Measurements from ENCODE around the gene SAE1. TPM values are rescaled to one million over a fixed set of nuclear protein-coding genes. Genes with fewer than 3 reads are reported as not detected.

SAE1 gene
- total RNA-seq, 1 donor from 2014 or later = 137 TPM

DNA sequence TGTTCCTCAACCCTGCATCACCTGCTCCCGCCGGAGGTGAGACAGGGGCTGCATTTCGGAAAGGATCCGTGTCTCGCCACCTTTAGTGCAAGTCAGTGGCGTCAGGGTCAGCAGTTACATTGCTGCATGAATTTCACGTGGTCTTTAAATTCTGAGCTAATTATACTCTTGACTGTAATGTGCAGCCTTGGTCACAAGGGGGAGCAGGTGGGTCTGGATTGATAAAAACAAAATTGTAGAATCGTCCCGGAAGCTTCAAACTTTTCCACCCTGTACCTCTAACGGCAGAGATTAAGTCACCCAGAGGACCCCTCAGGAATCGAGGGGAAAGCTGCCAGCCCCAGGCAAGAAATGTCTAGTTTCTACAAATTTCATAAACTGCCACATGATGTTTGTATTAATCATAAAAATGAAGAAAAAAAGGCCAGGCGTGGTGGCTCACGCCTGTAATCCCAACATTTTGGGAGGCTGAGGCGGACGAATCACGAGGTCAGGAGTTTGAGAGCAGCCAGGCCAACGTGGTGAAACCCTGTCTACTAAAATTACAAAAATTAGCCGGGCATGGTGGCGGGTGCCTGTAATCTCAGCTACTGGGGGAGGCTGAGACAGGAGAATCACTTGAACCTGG lies 80.2 kb downstream of the SAE1 start:
- Mint-ChIP-seq H3K27ac (peak overlapping the region; percentile 92), H3K9me3 (no peaks in the 10 kb centered on the region)

DNA sequence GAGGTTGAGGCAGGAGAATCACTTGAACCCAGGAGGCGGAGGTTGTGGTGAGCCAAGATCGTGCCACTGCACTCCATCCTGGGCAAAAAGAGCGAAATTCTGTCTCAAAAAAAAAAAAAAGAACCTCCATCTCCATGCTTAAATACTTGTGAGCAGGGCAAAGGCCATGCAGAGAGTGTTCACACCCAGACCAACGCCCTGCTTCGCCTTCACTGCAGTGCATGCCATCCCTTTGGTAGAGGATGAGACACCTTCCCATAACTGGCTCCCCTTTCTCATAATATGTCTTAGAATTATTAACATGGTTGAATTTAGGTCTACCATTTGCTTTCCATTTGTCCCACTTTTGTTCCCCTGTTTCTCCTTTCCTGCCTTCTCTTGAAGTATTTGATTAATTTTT lies 84.9 kb downstream of the SAE1 start:
- TF ChIP-seq, protein P1, sequence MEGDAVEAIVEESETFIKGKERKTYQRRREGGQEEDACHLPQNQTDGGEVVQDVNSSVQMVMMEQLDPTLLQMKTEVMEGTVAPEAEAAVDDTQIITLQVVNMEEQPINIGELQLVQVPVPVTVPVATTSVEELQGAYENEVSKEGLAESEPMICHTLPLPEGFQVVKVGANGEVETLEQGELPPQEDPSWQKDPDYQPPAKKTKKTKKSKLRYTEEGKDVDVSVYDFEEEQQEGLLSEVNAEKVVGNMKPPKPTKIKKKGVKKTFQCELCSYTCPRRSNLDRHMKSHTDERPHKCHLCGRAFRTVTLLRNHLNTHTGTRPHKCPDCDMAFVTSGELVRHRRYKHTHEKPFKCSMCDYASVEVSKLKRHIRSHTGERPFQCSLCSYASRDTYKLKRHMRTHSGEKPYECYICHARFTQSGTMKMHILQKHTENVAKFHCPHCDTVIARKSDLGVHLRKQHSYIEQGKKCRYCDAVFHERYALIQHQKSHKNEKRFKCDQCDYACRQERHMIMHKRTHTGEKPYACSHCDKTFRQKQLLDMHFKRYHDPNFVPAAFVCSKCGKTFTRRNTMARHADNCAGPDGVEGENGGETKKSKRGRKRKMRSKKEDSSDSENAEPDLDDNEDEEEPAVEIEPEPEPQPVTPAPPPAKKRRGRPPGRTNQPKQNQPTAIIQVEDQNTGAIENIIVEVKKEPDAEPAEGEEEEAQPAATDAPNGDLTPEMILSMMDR (IDR thresholded peaks at IDR 0.05; ENCODE audit: unreplicated experiment) = no peak
- no peaks in the 10 kb centered on the region for H3K9me3 Mint-ChIP-seq
- H3K4me1 Mint-ChIP-seq = peaks cover 3% of the 10 kb centered on the region
- DNase-seq (ENCODE audit: low spot score in 2 of 2, unreplicated experiment in 2 of 2) = no peak
- H3K4me3 Mint-ChIP-seq = no peak overlapping the region
- no peak overlapping the region for H3K27ac Mint-ChIP-seq
- peaks cover 8% of the 10 kb centered on the region for H3K36me3 Mint-ChIP-seq
- H3K27me3 Mint-ChIP-seq (ENCODE audit: low read depth) = no peaks in the 10 kb centered on the region

More for the DNA sequence above, 80.2 kb downstream of the SAE1 start:
- H3K27me3 Mint-ChIP-seq (ENCODE audit: low read depth) = no peaks in the 10 kb centered on the region
- peak in 1 of 2 experiments; percentile 81 for DNase-seq (ENCODE audit: low spot score in 2 of 2, unreplicated experiment in 2 of 2)
- peaks cover 5% of the 10 kb centered on the region for H3K4me1 Mint-ChIP-seq
- peaks cover 29% of the 10 kb centered on the region for H3K36me3 Mint-ChIP-seq
- H3K4me3 Mint-ChIP-seq = no peak overlapping the region
- TF ChIP-seq, protein P1 (IDR thresholded peaks at IDR 0.05; ENCODE audit: unreplicated experiment) = peak; percentile 95

DNA sequence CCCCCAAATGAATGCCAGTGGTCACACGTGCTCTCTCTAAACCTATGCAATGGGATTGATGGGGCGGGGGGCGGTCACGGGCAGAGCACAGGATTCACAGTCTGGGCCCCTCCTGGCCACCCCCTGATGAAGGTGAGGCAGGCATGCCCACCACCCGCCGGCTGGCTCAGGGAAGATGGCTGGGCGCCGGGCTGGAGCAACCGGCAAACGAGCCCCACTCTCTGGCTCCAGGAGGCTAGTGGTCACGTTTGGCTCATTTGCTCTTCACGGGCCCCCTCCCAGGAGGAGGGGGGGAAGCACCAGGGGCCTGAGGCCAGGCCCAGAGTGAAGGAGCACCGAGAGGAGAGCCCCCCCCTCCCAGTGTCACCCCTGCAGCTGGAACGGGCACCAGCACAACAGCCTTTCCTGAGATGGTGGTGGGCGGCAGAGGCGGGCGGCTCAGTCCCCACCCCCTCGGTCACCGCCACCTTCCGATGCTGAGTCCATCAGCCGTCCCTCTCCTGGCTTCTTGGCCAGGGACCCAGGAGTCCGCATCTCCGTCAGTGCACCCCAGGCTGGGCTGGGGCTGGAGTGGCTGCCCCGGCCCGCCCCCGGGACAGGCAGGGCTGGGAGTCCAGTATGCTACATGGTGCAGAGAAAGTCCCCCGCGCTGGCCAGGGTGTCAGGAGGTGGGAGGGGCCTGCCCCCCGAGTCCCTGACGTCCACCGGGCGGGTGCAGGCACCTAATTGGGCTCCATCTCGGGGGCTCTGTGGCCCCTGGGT lies 90.6 kb downstream of the SAE1 start:
- peaks cover 6% of the 10 kb centered on the region for H3K4me1 Mint-ChIP-seq
- H3K4me3 Mint-ChIP-seq = no peak overlapping the region
- peaks cover 10% of the 10 kb centered on the region for H3K36me3 Mint-ChIP-seq
- no peaks in the 10 kb centered on the region for H3K27me3 Mint-ChIP-seq (ENCODE audit: low read depth)
- DNase-seq (ENCODE audit: low spot score in 2 of 2, unreplicated experiment in 2 of 2) = no peak
- H3K27ac Mint-ChIP-seq = no peak overlapping the region
- TF ChIP-seq, protein P1 (IDR thresholded peaks at IDR 0.05; ENCODE audit: unreplicated experiment) = no peak
- H3K9me3 Mint-ChIP-seq = no peaks in the 10 kb centered on the region

DNA sequence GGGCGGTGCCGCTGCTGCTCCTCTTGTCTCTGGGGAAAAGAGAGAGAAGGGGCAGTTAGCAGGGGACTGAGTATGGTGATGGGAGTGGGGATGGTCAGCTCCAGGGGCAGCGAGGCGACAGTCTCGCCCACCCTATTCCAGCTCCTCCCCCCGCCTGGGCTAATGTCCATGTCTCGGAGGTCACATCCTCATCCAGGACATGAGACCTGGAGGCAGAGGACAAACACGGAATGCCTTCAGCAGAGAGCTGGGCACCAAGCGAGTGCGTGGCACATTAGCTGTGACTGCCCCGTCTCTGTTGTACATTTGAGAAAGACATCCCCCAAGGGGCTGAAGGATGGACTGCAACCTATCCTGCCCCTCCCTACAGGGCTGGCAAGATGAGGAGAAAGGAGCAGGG lies 91.3 kb downstream of the SAE1 start:
- no peaks in the 10 kb centered on the region for H3K9me3 Mint-ChIP-seq
- no peak overlapping the region for H3K4me3 Mint-ChIP-seq
- peaks cover 9% of the 10 kb centered on the region for H3K4me1 Mint-ChIP-seq
- DNase-seq (ENCODE audit: low spot score in 2 of 2, unreplicated experiment in 2 of 2) = no peak
- TF ChIP-seq, protein P1 (IDR thresholded peaks at IDR 0.05; ENCODE audit: unreplicated experiment) = no peak
- no peaks in the 10 kb centered on the region for H3K27me3 Mint-ChIP-seq (ENCODE audit: low read depth)
- H3K27ac Mint-ChIP-seq = no peak overlapping the region
- H3K36me3 Mint-ChIP-seq = peaks cover 10% of the 10 kb centered on the region

DNA sequence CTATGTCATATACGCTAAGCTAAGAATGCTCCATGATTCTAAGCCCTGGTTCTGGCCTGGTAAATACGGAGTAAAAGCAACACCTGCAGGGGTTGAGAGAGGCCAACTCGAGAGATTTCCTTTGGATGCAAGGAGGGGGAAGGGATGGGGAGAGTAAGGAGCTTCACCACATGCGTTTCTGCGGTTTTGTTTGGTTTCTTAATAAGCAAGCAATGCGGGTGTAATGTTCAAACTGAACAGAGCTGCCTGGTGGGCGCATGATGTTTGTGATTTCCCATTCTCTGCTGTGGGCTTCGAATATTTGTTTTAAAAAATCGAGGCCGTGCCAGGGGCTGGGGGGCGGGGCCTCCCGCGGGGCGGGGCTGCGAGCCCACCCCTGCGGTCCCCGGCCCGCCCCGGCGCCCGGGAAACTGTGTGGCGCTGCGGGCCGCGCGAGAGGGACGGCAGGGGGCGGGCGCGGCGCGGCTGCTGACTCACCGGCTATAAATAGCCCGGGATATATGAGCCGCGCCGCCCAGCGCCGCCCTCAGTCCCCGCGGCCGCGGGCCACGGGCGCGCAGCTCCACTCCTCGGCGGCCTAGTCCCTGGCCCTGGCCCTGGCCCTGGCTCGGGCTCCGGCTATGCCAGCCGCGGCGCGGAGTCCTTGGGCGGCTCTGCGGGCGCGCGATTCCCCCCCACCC lies 95.3 kb downstream of the SAE1 start:
- DNase-seq (ENCODE audit: low spot score in 2 of 2, unreplicated experiment in 2 of 2) = peak; percentile 84 to 92
- peak overlapping the region; percentile 30 for H3K4me3 Mint-ChIP-seq
- H3K27me3 Mint-ChIP-seq (ENCODE audit: low read depth) = no peaks in the 10 kb centered on the region
- no peaks in the 10 kb centered on the region for H3K9me3 Mint-ChIP-seq
- TF ChIP-seq, protein P1 (IDR thresholded peaks at IDR 0.05; ENCODE audit: unreplicated experiment) = peak; percentile 28
- peaks cover 17% of the 10 kb centered on the region for H3K4me1 Mint-ChIP-seq
- peaks cover 7% of the 10 kb centered on the region for H3K36me3 Mint-ChIP-seq
- peak overlapping the region; percentile 93 for H3K27ac Mint-ChIP-seq

All from mesothelial cell of epicardium (in vitro differentiated cells).